ENCODE measurements around the gene CXCL5. TPM values are rescaled to one million over a fixed set of nuclear protein-coding genes. Genes with fewer than 3 reads are reported as not detected.

CXCL5 gene
- total and polyA plus RNA-seq, 8 donors: 1.3 to 40.1 (median 13.1) TPM; not detected in 2

DNA sequence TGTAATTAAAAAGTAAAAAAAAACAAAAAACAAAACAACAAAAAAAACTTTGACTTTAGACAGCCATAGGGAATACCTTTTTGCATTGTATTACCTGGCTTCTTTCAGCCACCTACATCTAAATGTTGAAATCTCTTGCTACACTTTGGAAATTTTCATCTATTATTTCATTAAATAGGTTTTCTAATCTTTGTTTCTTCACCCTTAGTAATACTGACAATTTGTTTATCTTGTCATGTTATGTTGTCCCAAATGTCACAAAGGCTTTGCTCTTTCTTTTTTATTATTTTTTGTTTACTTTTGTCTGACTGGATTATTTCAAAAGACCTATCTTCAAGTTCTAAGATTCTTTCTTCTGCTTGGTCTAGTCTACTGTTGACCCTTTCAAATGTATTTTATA lies 24.1 kb downstream of the CXCL5 start:
- Histone ChIP-seq H3K4me3 (no peak overlapping the region), H3K27ac (no peak overlapping the region), H3K27me3 (no peaks in the 10 kb centered on the region), H3K36me3 (no peaks in the 10 kb centered on the region), H3K4me1 (no peaks in the 10 kb centered on the region), H3K9me3 (peaks cover 3 to 27% (median 13%) of the 10 kb centered on the region in 4 donors)
- DNase-seq: no peak
- intact Hi-C loops (cut with DNase I; ENCODE audit: low total_unique reads): no loop called here
- TF ChIP-seq POLR2A (IDR thresholded peaks at IDR 0.05): no peak
- TF ChIP-seq POLR2AphosphoS5 (IDR thresholded peaks at IDR 0.05): no peak
- TF ChIP-seq, protein P1, sequence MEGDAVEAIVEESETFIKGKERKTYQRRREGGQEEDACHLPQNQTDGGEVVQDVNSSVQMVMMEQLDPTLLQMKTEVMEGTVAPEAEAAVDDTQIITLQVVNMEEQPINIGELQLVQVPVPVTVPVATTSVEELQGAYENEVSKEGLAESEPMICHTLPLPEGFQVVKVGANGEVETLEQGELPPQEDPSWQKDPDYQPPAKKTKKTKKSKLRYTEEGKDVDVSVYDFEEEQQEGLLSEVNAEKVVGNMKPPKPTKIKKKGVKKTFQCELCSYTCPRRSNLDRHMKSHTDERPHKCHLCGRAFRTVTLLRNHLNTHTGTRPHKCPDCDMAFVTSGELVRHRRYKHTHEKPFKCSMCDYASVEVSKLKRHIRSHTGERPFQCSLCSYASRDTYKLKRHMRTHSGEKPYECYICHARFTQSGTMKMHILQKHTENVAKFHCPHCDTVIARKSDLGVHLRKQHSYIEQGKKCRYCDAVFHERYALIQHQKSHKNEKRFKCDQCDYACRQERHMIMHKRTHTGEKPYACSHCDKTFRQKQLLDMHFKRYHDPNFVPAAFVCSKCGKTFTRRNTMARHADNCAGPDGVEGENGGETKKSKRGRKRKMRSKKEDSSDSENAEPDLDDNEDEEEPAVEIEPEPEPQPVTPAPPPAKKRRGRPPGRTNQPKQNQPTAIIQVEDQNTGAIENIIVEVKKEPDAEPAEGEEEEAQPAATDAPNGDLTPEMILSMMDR (IDR thresholded peaks at IDR 0.05): no peak
- TF ChIP-seq EP300 (IDR thresholded peaks at IDR 0.05): no peak

DNA sequence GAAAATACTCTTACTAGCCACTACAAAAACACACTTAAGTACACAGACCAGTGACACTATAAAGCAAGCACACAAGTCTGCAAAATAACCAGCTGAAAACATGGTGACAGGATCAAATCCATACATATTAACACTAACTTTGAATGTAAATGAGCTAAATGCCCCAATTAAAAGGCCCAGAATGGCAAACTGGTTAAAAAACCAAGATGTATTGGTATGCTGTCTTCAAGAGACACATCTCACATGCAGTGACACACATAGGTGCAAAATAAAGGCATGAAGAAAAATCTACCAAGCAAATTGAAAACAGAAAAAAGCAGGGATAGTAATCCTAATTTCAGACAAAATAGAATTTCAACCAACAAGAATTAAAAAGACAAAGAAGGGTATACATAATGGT lies 27.5 kb downstream of the CXCL5 start:
- H3K9me3 ChIP-seq: peaks cover 3 to 28% (median 13%) of the 10 kb centered on the region in 4 donors
- intact Hi-C loops (cut with DNase I; ENCODE audit: low total_unique reads): no loop called here

DNA sequence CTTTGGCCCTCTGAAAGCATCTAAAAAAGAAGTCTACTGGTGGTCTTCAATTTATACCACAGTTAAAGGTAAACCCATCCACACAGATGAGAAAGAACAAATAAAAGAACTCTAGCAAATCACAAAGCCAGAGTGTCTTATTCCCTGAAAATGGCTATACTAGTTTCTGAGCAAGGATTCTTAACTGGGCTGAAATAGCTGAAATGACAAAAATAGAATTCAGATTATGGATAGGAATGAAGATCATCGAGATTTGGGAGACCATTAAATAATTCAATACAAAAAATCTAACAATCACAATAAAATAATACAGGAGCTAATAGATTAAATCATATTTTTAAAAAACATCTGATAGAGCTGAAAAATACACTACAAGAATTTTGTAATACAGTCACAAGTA lies 28.5 kb downstream of the CXCL5 start:
- H3K4me1 ChIP-seq: no peaks in the 10 kb centered on the region
- WGBS, 5 donors: 70 to 95% (median 87%) methylated on average over 1 of the region's 1 CpG
- H3K27ac ChIP-seq: no peak overlapping the region
- no peak for TF ChIP-seq POLR2AphosphoS5 (IDR thresholded peaks at IDR 0.05)
- TF ChIP-seq, protein P1 (IDR thresholded peaks at IDR 0.05): no peak
- TF ChIP-seq POLR2A (IDR thresholded peaks at IDR 0.05): no peak
- TF ChIP-seq EP300 (IDR thresholded peaks at IDR 0.05): no peak
- H3K27me3 ChIP-seq: no peaks in the 10 kb centered on the region
- H3K4me3 ChIP-seq: no peak overlapping the region
- DNase-seq: no peak
- peaks cover 3 to 28% (median 11%) of the 10 kb centered on the region in 4 donors for H3K9me3 ChIP-seq
- intact Hi-C loops (cut with DNase I; ENCODE audit: low total_unique reads): no loop called here
- no peaks in the 10 kb centered on the region for H3K36me3 ChIP-seq

More for the DNA sequence above, 27.5 kb downstream of the CXCL5 start:
- no peak for TF ChIP-seq EP300 (IDR thresholded peaks at IDR 0.05)
- no peak for TF ChIP-seq POLR2AphosphoS5 (IDR thresholded peaks at IDR 0.05)
- TF ChIP-seq POLR2A (IDR thresholded peaks at IDR 0.05): no peak
- TF ChIP-seq, protein P1 (IDR thresholded peaks at IDR 0.05): no peak
- H3K4me1 ChIP-seq: no peaks in the 10 kb centered on the region
- no peak for DNase-seq
- no peak overlapping the region for H3K4me3 ChIP-seq
- no peaks in the 10 kb centered on the region for H3K36me3 ChIP-seq
- H3K27me3 ChIP-seq: no peaks in the 10 kb centered on the region
- H3K27ac ChIP-seq: no peak overlapping the region

DNA sequence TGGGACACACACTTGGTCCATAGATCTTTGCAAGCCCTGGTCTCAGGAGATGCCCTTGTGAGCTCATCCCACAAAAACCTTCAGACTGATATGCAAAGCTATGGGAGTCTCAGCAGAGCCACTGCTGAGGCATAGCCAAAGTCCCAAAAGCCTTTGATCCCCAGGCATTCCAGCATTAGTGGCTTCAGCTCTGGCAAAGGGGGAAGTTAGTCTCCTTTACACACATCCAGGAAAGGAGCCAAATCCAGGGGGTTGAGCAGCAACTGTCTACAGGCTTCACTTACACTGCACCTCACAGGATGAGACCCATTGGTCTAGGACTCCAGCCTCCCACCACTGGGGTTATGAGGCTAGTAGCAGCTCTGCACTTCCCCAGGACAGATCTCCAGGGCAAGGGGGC lies 30.6 kb downstream of the CXCL5 start:
- peaks cover 3 to 28% (median 8%) of the 10 kb centered on the region in 4 donors for H3K9me3 ChIP-seq
- H3K27ac ChIP-seq: no peak overlapping the region
- H3K4me1 ChIP-seq: no peaks in the 10 kb centered on the region
- no peaks in the 10 kb centered on the region for H3K36me3 ChIP-seq
- H3K27me3 ChIP-seq: no peaks in the 10 kb centered on the region
- no peak for DNase-seq
- intact Hi-C loops (cut with DNase I; ENCODE audit: low total_unique reads): no loop called here
- TF ChIP-seq EP300 (IDR thresholded peaks at IDR 0.05): no peak
- no peak for TF ChIP-seq POLR2A (IDR thresholded peaks at IDR 0.05)
- TF ChIP-seq, protein P1 (IDR thresholded peaks at IDR 0.05): no peak
- TF ChIP-seq POLR2AphosphoS5 (IDR thresholded peaks at IDR 0.05): no peak
- H3K4me3 ChIP-seq: no peak overlapping the region
